Mucosa of stomach (tissue), 1 donor: ENCODE measurements around the gene FOXN3.

ENCODE experiments used
- H3K27me3 ChIP-seq: one replicate; pipeline ENCODE4 v1.7.0; 2013; ENCODE audit warnings: mild to moderate bottlenecking, low read length; ENCODE audit not compliant: control insufficient read depth, insufficient read depth
- H3K36me3 ChIP-seq: one replicate; pipeline ENCODE4 v1.7.0; 2013; ENCODE audit warnings: low read length; ENCODE audit not compliant: control insufficient read depth, insufficient read depth
- H3K4me1 ChIP-seq: one replicate; pipeline ENCODE4 v1.7.0; 2013; ENCODE audit warnings: mild to moderate bottlenecking, low read length; ENCODE audit not compliant: control insufficient read depth, insufficient read depth
- H3K4me3 ChIP-seq: one replicate; pipeline ENCODE4 v1.7.0; 2013; ENCODE audit warnings: low read length
- H3K9ac ChIP-seq: one replicate; pipeline ENCODE4 v1.7.0; 2013; ENCODE audit warnings: mild to moderate bottlenecking, low read length, moderate library complexity
- H3K9me3 ChIP-seq: one replicate; pipeline ENCODE4 v1.7.0; 2013; ENCODE audit warnings: mild to moderate bottlenecking, low read length, moderate library complexity; ENCODE audit not compliant: control insufficient read depth
- donor health status: Pancreatic carcinoma.

Gene FOXN3

DNA sequence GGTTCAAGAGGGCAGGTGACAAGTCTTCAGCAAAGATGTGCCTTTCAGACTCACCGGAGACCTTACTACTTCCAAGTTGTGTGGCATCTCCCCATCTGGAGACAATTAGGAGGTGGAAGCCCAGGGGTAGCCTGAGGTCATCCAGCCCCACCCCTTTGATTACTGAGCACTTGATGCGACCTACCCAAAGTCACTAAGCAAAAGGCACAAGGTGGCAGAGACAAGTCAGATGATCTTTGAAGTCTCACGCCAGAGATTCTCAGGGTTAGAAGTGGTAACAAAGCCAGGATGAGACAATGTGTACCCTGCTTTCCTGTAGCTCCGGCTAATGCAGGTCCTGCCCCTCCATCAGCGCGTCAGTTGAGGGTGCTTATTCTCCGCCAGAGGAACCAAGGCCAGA is 1.4 kb upstream of the FOXN3 start:
- Histone ChIP-seq H3K4me3 (no peak overlapping the region), H3K9me3 (no peaks in the 10 kb centered on the region), H3K27me3 (no peaks in the 10 kb centered on the region), H3K9ac (peak overlapping the region; percentile 88), H3K4me1 (peaks cover 54% of the 10 kb centered on the region), H3K36me3 (no peaks in the 10 kb centered on the region)

DNA sequence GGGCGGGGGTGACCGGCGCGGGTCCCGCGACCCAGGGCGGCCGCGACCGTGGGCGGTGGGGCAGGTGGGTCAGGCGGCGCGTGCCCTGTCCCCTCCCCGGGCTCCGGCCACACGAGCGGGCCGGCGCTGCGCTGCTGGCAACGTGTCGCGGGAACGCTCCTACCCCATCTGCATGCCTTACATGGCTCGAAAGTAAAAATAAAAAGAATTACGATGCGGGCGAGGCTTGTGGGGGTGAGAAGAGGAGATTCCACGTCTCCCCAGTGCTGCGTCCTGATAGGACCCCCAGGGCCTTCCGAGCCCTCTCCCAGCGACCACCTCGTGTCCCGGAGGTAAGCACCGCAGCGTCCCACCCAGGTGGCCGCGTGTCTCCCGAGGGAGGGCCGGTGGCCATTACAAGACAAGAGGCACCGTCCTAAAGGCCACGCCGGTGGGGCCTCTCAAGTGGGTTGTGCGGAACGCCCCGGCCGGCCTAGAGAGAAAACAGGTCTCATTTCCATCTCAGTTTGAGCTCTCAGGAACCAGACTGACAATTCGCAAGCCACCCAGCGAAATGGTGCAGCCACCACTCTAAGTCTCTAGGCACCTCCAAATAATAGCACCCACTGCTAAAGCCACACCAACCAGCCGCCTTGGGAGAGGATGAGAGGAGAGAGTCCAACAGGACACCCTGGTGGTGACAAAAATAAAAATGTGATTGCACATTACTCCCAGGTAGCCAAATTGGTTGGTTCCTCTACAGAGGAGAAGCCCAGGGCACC is 612 bp upstream of the FOXN3 start:
- H3K9ac ChIP-seq = peak overlapping the region; percentile 88
- no peaks in the 10 kb centered on the region for H3K27me3 ChIP-seq
- H3K36me3 ChIP-seq = no peaks in the 10 kb centered on the region
- peaks cover 49% of the 10 kb centered on the region for H3K4me1 ChIP-seq
- H3K4me3 ChIP-seq = peak overlapping the region; percentile 95
- no peaks in the 10 kb centered on the region for H3K9me3 ChIP-seq

- Histone ChIP-seq H3K27me3 (no peaks in the 10 kb centered on the region), H3K9ac (peak overlapping the region; percentile 81), H3K9me3 (no peaks in the 10 kb centered on the region), H3K36me3 (peaks cover 6% of the 10 kb centered on the region), H3K4me3 (peak overlapping the region; percentile 79), H3K4me1 (peaks cover 42% of the 10 kb centered on the region)
Measured at GRCh38 chr14:89416002-89416995, 734 bp downstream of the FOXN3 start.

GRCh38 chr14:89415159-89415558 is 1.9 kb downstream of the FOXN3 start:
- H3K9me3 ChIP-seq = no peaks in the 10 kb centered on the region
- H3K36me3 ChIP-seq = peaks cover 6% of the 10 kb centered on the region
- peak overlapping the region; percentile 81 for H3K9ac ChIP-seq
- peak overlapping the region; percentile 49 for H3K4me3 ChIP-seq
- no peaks in the 10 kb centered on the region for H3K27me3 ChIP-seq
- H3K4me1 ChIP-seq = peaks cover 42% of the 10 kb centered on the region

GRCh38 chr14:89411976-89412375 is 5.1 kb downstream of the FOXN3 start:
- H3K27me3 ChIP-seq = no peaks in the 10 kb centered on the region
- H3K9ac ChIP-seq = no peak overlapping the region
- H3K4me3 ChIP-seq = no peak overlapping the region
- H3K36me3 ChIP-seq = peaks cover 6% of the 10 kb centered on the region
- no peaks in the 10 kb centered on the region for H3K9me3 ChIP-seq
- peaks cover 35% of the 10 kb centered on the region for H3K4me1 ChIP-seq

- no peaks in the 10 kb centered on the region for H3K27me3 ChIP-seq
- no peak overlapping the region for H3K4me3 ChIP-seq
- H3K36me3 ChIP-seq = peaks cover 6% of the 10 kb centered on the region
- no peaks in the 10 kb centered on the region for H3K9me3 ChIP-seq
- H3K9ac ChIP-seq = no peak overlapping the region
- H3K4me1 ChIP-seq = peaks cover 30% of the 10 kb centered on the region
Measured at GRCh38 chr14:89409961-89410360, 7.1 kb downstream of the FOXN3 start.

- Histone ChIP-seq H3K27me3 (no peaks in the 10 kb centered on the region), H3K4me3 (no peak overlapping the region)
Measured at GRCh38 chr14:89408907-89409700, 7.9 kb downstream of the FOXN3 start.

GRCh38 chr14:89407856-89408255 is 9.2 kb downstream of the FOXN3 start:
- H3K4me1 ChIP-seq = peaks cover 22% of the 10 kb centered on the region
- peaks cover 6% of the 10 kb centered on the region for H3K36me3 ChIP-seq

More at GRCh38 chr14:89408907-89409700, 7.9 kb downstream of the FOXN3 start:
- H3K9me3 ChIP-seq = no peaks in the 10 kb centered on the region
- peaks cover 6% of the 10 kb centered on the region for H3K36me3 ChIP-seq
- peaks cover 22% of the 10 kb centered on the region for H3K4me1 ChIP-seq
- H3K9ac ChIP-seq = no peak overlapping the region

DNA sequence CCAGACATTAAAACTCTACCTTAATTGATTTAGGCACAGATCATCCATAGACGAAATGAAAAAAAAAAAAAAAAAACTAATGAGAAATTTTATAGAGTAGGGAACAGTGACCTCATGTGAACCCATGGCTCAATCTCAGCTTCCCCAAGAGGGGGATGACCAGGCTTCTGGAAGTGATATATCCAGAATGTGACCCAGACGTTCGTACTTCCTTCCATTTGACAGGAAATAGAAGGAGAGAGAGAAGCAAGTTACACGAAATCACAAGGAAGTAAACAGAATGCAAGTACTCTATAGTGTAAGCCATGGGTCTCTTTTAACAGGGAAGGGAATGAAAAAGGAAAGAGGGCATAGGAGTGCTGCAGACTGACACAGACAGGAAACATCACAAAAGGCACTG is 10.1 kb downstream of the FOXN3 start:
- no peak overlapping the region for H3K4me3 ChIP-seq
- H3K27me3 ChIP-seq = no peaks in the 10 kb centered on the region
- no peaks in the 10 kb centered on the region for H3K9me3 ChIP-seq
- peaks cover 22% of the 10 kb centered on the region for H3K4me1 ChIP-seq
- H3K9ac ChIP-seq = no peak overlapping the region
- peaks cover under 1% of the 10 kb centered on the region for H3K36me3 ChIP-seq

More at GRCh38 chr14:89407856-89408255, 9.2 kb downstream of the FOXN3 start:
- Histone ChIP-seq H3K4me3 (no peak overlapping the region), H3K27me3 (no peaks in the 10 kb centered on the region), H3K9ac (no peak overlapping the region), H3K9me3 (no peaks in the 10 kb centered on the region)

GRCh38 chr14:89406361-89406760 is 10.7 kb downstream of the FOXN3 start:
- H3K9ac ChIP-seq = no peak overlapping the region
- H3K27me3 ChIP-seq = no peaks in the 10 kb centered on the region
- H3K4me1 ChIP-seq = peaks cover 22% of the 10 kb centered on the region
- no peaks in the 10 kb centered on the region for H3K36me3 ChIP-seq
- H3K9me3 ChIP-seq = no peaks in the 10 kb centered on the region
- no peak overlapping the region for H3K4me3 ChIP-seq

- Histone ChIP-seq H3K4me1 (peaks cover 20% of the 10 kb centered on the region), H3K36me3 (no peaks in the 10 kb centered on the region), H3K9ac (no peak overlapping the region), H3K4me3 (no peak overlapping the region), H3K9me3 (no peaks in the 10 kb centered on the region), H3K27me3 (no peaks in the 10 kb centered on the region)
Measured at GRCh38 chr14:89405712-89406111, 11.3 kb downstream of the FOXN3 start.
